ENCODE results near the gene IL17RD.

Gene IL17RD

GRCh38 chr3:57158813-57159738 lies 6.1 kb downstream of the IL17RD start:
- DNase-seq, result no peak

- DNase-seq, result no peak
These were observed 6.8 kb downstream of the IL17RD start for GRCh38 chr3:57158325-57158724.

DNA sequence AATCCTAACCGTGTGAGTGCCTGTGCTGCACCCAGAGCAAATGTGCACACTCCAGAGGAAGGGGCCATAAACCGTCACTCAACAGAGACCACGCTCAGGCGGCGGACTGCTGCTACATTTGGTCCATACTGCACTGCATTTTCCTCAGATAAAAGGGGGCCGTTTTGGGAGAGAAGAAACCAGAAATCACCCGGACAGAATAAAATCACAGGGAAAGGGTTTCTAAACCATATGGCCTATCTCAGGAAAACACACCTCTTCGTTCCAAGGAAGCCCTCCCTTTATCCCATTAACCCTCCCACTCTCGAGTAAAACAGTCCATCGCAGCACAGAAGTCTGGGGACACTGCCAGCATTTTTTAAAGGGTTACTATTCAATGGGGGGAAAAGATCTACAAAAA lies 7.6 kb downstream of the IL17RD start:
- DNase-seq, result no peak

DNA sequence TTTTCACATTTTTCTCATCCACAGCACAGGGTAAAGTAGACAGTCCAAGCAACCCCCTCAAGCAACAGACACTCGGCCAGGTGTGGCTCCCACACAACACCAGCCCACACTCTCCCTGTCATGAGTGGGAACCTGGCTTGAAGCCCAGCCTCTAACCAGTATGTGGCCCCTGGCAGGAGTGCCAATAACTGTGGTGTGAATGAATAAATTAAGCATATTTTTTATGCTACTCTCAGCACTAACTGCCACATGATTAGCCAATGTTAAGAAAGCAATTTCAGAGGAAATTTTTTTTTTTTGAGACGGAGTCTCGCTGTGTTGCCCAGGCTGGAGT lies 9.9 kb downstream of the IL17RD start:
- DNase-seq, result no peak

DNA sequence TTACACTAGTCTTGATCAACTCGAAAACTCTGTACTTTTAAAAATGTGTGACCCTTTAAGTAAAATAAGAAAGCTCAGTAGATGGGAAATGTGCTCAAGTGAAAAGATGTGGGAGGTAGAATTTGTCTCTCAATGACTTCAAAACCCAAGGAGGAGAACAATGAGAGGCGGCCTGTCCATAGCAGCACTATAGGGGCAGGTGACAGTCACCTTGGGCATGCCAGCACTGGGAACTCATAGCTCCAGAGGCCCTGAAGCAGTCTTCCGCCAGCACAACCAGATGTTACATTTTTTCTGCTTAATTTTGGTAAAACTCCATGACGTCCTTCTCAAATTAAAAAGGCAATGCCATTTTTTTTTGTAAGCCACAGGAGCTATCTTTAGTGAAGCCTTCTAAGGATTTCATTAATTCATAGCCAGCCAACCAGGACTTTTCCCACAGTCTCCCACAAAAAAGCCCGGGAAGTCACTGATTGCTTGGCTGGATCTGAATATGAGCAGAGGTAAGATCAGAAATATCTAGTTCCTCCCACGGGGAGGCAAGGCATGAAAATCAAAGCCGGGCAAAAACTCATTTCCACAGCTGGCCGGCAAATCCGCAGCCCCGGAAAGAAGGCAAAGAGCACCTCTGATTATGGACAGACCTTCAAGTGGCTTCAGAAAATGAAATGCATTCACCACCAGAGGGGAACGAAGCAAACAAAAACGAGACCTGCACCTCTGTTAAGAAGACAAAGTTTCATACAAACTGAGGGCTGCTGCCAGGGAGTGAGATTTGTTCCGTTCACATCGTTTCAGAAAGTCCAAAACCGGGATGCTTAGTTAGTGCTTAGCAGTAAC lies 10.5 kb downstream of the IL17RD start:
- no peak for DNase-seq

DNA sequence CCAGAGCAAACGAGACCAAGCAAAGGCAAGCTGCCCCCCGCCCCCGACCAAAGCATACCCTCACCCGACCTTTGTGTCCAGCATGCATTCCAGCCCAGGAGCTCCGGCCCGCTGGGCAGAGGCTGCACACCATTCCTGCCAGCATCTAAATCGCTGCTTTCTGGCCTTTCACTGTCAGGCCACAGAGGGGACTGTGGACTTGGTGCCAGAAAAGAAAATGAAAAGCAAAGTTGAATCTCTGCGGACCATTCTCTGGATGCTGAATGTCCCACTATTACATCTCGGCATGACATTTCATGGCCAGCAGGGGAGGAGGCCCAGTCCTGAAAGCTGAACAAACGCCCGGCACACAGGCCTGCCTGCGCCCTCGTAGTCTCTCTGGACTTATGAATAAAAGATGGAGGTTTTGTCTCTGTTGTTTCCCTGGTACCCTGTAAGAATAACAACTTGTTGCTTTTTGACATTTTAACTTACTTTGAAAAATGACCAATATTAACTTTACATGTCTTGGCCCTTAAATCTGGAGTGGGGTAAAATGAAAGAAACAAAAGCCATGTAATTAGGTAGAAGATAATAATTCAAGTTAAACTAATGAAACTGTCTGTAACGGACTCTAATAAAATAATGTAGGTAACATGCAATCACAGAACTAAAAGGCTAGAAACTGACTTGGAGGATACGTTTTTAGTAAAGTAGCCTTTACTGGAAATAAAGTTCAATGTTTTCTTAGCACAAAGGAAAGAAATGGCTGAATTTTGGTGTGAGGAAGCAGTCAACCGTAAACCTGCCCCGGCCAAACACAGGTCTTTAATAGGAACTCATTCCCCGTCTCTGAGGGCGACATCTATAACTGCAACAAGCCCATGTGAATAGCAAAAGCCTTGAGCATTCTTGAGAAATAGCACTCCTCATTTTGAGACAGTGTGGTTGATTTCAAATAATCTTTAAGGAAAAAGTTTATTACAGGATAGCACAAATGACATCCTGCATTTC lies 12.7 kb downstream of the IL17RD start:
- DNase-seq, result no peak

DNA sequence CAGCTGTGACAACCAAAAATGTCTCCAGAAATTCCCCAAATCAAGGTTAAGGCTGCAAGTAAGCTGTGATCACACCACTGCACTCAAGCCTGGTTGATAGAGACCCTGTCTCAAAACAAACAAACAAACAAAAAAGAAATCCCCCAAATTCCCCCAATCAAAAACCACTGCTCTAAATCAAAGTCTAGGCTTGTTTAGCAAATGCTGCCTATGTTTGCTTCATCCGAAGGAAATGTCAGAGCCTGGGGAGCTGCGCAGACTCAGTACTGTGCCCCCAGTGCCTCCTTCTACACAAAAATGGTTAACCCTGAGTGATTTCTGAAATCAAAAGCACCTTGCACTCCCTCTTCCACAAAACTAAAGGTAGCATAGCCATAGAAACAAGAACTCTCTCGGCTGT lies 13.4 kb downstream of the IL17RD start:
- no peak for DNase-seq

DNA sequence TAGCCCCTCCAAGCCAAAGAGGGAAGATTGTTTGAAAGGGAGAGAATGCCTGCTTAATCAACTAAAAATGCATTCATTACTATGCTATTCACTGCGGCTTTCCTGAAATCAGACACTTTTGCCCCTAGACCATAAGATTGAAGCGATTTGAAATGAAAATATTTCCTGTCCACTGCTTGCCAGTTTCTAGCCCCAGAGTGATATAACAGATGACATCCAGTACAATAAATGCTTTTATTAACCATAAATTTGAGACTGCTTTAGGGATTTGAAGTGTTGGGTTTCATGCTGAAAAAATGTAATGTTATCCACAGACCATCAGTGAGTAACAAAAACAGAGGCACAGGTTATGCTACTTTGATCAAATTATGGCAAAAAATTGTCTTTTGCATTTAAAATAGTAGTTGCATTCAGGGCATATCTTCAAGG lies 14.1 kb downstream of the IL17RD start:
- no peak for DNase-seq

- no peak for DNase-seq
These were observed 15.0 kb downstream of the IL17RD start for GRCh38 chr3:57150113-57150581.

DNA sequence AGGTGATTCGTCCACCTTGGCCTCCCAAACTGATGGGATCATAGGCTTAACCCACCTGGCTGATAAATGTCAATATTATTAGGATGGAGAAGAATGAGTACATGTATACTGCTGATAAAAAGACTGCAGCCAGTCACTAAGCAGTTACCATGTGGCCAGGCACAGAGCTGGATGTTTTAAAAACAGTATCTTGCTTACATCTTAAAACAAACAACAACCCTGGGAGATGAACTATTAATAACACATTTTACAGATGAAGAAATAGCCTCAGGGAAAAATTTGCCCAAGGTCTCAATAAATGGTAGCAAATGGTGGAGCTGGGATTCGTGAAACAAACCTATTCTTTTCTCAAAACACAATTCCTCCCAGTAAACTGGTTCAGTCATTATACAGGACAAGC lies 18.1 kb downstream of the IL17RD start:
- no peak for DNase-seq

GRCh38 chr3:57145852-57146251 lies 19.3 kb downstream of the IL17RD start:
- DNase-seq, result no peak

DNA sequence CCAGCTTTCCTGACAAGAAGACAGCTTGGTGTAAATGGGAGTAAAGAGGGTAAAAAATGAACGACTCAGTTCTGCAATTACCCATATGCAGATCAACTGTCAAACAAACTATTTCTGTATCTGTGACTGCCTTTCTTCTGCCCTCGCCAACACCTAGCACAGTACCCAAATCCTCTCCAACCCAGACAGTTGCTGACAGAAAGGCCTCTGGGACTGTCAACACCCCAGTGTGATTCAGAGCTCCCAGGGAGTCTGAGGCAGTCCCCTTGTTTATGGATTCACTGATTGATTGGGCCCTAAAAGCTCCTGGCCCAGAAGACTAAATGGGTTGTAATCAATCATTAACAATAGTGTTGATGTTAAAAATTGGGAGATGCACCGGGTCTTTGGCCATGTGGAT lies 20.2 kb downstream of the IL17RD start:
- DNase-seq, result no peak

DNA sequence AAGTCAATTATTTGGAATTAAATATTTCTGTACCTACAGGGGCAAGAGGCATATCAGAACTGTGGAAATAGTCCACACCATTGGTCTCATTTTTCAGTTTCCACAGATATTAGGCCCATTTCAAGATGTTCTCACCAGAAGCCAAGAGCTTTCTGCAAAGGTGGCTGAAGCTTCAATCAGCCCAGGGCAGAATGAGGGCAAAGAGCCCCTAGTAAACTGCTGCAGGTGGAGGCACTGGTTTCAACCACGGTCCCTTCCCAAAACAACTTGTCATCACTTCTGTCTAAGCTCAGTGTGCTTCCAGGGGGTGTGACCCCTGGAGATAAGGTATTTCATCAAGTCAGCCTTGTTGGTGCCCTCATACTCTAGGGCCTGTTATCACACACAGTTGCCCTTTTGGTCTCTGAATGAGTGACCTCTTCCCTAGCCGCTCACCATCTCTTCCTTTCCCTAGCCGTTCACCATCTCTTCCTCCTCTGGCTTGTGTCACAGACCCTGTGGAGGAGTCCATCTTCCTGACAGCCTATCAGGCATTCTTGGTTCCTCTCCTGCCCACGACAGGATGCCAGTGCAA lies 21.2 kb downstream of the IL17RD start:
- no peak for DNase-seq

DNA sequence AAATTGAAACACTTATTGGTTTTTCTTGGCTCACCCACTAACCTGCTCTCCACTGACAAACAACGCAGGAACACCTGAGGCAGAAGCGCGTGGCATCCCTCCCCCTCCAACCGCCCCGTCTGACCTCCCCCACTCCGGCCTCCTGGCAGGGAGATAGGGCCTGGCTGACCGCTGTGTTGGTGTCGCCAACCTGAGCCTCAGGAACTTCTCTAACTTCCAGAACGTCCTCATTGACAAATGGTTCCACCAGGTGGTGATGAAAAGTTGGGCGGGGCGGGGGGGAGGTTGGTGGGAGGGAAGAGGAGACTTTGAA lies 22.8 kb downstream of the IL17RD start:
- no peak for DNase-seq

DNA sequence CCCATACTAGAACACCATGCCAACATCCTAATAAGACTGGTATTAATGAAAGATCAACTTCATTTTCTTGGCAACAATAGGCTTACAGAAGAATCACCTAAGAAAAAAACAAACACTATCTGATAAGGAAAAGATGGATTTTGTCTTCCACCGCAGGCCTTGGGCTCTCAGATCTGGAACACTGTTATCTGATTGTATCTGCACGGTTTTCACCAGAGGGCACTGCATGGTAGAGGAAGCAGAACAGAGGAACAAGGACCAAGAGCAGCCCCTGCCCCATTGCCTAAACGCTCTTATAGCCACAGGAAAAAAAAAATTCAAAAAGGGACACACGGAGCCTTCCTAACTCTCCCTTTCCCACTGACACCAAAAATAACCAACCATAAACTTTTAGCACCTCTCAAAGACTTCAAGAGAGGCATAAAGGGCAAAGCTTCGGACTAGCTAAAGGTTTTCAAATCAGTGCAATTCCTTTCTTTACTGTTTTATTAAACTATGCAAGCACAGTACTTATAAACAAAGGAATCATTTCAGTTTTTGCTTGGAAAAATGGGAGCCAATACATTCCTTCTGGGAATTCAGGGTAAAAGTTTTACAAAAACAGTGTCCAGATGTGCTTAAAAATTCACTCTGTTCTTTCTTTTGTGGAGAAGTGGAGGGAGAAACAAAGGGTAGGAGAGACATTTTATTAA lies 23.3 kb downstream of the IL17RD start:
- DNase-seq, result no peak

GRCh38 chr3:57140894-57141293 lies 24.3 kb downstream of the IL17RD start:
- no peak for DNase-seq

GRCh38 chr3:57135964-57136719 lies 29.0 kb downstream of the IL17RD start:
- DNase-seq, result no peak

GRCh38 chr3:57133157-57133556 lies 32.0 kb downstream of the IL17RD start:
- no peak for DNase-seq

DNA sequence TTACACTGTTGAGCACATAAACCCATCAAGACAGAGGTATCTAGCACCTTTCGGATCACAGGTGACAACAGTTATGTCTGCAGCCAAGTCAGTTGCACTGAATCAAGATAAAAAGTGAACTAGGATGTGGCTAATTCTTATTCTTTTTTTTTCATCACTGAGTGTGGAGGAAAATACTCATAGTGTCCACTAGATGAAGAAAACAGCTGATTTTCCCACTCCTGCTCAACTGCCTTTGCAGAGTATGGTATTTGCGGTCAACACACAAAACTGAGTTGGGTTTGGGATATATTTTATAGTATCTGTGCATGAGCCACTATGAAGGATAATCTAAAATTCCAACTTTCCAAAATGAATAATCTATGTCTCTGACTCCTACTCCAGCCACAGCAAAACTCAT lies 32.5 kb downstream of the IL17RD start:
- DNase-seq, result no peak

- DNase-seq, result no peak
These were observed 34.0 kb downstream of the IL17RD start for GRCh38 chr3:57131210-57131588.

GRCh38 chr3:57130571-57131209 lies 34.5 kb downstream of the IL17RD start:
- DNase-seq, result no peak

Data from NCI-H1436 (cell line).